GM12892 (cell line): Measurements from ENCODE around the gene PRCC.

ENCODE experiments used
- DNase-seq: peaks from one replicate; pipeline ENCODE4 v3.0.0; 2011; ENCODE audit not compliant: insufficient read length
- FAIRE-seq: peaks from 2 replicates; lab custom pipeline; 2011; peaks lifted over from hg19 to GRCh38; lab: Jason Lieb, UNC
- POLR2A ChIP-seq: IDR thresholded peaks from 2 replicates; pipeline ENCODE4 v1.6.1; 2011; ENCODE audit warnings: low read depth, low read length, control low read depth
- POLR2AphosphoS5 ChIP-seq: IDR thresholded peaks from 2 replicates; pipeline ENCODE4 v1.6.1; 2011; ENCODE audit warnings: low read depth, low read length, control low read depth
- TAF1 ChIP-seq: IDR thresholded peaks from 2 replicates; pipeline ENCODE4 v1.6.1; 2011; ENCODE audit warnings: low read depth, mild to moderate bottlenecking, control low read depth, low read length, borderline replicate concordance

The PRCC gene

DNA sequence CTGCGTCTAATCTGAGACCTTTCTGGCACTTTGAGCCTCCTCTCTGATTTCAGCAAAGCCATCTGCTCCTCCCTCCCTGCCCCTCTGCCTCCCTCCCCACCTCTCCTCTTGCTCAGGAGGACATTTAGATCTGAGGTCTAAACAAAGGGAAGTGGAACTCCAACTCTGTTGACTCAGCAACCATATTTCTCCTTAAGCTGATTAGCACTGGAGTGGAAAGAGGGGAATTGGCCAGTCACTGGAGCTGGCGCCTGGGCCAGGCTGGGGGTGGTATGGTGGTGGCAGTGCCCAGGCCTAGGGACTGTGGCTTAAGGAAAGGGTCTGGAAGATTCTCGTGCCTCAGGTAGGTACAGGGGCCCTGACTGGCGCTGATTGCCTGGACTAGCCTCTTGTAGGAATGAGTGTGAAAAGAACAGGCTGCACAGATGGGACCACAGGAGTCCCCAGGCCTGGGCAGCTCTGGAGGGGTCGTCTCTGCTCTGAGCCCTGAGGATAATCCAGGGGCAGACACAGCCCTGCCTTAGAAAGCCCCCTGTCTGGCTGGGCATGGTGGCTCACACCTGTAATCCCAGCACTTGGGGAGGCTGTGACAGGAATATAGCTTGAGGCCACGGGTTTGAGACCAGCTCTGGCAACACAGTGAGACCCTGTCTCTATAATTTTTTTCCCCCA lies 37.4 kb downstream of the PRCC start:
- DNase-seq (no peak), FAIRE-seq (no peak)
- TF ChIP-seq TAF1 (no peak), POLR2A (no peak), POLR2AphosphoS5 (no peak)

DNA sequence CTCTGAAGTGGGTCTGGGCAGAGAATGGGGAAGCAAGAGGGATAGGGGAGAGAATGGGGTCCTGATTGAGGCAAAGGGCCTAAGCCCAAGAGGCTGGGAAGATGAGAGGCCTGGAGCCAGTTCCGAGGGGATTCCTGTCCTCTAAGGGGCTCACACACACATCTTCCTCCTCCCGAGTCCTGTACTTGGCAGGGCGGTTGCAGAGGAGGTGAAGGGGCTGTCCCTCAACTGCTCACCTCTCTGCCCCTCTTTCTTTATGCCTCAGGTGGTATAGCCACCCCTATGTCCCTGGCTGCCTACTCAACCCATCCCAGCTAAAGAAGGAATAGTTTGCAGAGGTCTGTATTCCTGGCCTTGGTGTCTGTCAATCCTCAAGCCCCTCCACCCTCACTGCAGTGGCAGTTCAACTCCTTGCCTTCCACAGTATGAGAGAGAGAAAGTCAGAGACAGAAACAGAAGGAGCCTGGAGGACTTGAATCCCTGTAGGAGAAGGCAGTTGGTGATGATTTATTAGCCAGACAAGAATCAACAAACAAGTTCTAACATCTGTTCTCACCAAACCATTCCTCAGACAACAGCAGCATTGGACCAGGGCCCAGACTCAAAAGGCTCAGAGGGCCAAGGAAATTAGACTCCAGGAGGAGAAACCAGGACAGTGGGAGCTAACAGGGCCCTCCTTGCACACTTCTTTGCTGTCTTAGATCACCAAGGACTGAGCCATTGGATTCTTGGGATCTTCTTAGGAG lies 38.6 kb downstream of the PRCC start:
- no peak for DNase-seq
- no peak for FAIRE-seq
- TF ChIP-seq TAF1 (no peak), POLR2A (no peak), POLR2AphosphoS5 (no peak)

DNA sequence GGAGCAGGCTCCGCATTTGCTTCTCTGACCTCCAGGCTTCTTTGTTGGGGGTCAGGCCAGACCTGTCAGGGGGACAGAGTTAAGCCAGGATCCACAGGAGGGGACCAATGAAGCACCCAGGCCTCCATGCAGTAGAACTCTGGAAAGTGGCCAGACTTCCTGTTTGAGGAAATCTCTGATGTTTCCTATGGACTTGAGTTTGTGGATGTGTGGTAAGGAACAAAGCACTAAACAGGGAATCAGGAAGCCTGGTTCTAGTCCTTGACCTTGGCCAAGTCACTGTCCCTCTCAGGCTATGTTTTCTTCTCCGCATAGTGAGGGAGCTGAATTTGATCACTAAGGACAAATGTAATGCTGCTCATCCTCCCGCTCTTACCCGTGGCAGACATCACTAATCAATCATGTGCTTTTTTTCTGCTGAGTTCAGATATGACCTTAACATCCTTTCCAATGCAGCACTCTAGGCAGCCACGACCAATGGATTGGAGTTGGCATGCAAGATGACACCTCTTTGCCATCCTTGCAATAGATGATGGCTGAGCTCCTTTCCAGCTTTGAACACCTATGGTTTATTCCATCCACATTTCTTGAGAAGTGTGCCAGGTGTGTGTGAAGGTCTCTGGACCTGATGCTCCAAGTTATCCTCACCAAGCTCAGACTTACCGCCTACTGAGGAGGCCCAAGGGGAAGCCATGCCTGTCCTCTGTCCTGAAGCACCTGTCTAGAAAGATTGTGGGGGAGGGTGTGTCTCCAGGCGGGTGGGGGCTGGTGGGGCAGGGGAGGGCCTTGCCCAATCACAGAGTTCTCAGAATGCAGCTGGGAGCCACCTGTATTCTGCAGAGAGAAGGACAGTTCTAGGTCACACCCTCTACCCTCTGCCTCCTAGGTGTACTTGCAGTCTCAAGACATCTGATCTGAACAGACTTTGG lies 39.4 kb downstream of the PRCC start:
- FAIRE-seq (no peak), DNase-seq (no peak)
- TF ChIP-seq POLR2A: no peak; the same call in 1 of the 2 replicates
- no peak for TF ChIP-seq POLR2AphosphoS5
- no peak for TF ChIP-seq TAF1

DNA sequence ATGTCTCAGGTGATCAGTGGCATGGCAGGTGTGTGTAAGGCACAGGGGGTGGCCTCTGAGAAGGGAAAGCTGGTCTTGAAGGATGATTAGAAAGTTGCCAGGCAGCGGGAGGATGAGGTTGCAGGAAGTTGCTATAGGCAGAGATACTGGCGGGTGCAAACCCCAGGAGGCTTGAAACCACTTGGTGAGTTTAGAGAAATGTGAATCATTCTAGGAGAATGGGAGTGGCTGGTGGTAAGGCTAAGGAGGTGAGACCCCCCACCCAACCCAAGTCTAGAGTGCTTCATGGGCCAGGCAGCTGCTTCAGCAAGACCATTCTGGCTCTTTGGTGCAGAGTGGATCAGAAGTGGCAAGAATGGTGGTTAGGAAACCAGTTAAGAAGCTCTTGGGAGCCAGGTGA lies 40.3 kb downstream of the PRCC start:
- DNase-seq (no peak), FAIRE-seq (no peak)
- no peak for TF ChIP-seq POLR2AphosphoS5
- TF ChIP-seq TAF1: no peak
- TF ChIP-seq POLR2A: no peak

DNA sequence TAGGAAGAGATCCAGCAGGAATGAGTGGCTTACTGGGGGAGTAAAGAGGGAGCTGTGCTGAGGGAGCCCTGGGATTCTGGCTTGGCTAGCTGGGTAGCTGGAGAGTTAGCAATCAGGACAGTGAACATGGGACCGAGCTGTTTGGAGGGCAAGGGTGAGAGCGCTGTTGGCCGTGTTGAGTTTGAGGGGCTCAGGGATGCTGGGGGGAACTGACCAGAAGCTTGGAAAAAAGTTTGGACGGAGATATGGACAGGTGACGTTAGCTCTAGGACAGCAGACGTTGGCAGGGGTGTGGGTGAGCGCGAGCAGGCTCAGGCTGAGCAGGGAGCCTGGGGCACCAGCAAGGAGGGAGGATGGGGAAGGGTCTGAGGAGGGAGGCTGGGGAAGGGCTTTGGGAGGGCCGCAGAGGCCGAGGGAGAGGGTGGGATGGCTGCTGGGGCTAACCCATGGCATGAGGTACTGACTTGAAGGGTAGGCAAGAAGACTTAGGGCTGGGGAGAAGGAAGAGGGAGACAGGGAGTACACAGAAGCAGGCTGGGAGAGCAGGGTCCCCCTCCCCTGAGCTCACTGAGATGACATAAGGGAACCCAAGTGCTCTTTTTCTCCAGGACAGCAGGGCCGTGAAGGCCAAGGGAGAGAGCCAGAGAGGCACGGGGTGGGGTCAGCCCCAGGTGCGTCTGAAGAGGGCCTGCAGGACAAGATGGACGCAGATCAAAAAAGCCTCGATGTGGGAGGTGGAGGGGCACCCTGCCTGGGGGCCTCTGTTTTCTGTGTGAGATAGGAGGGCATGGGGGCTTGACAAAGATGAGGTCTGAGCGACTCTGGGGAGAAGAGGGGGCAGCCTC lies 41.1 kb downstream of the PRCC start:
- DNase-seq (no peak), FAIRE-seq (no peak)
- TF ChIP-seq POLR2AphosphoS5 (no peak), POLR2A (no peak), TAF1 (no peak)

DNA sequence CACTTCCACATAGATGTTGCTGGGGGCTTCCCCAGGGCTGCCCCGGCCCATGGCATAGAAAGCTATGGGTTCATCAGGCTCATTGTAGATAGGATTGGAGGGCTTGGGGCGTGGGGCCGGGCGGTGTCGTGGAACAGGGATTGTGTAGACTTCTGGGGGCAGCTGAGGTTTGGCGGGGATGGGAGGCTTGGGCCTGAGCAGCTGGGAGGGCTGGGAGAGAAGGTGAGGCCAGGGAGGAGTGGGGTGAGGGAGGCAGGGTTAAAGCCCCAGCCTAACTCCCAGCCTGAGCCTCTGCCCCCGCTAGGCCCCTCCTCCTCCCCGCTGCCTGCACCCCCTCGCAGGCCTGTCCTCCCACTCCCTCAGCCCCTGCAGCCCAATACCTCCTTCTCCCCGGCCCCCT lies 41.9 kb downstream of the PRCC start:
- TF ChIP-seq TAF1 (no peak), POLR2AphosphoS5 (no peak), POLR2A (no peak)
- no peak for FAIRE-seq
- no peak for DNase-seq

DNA sequence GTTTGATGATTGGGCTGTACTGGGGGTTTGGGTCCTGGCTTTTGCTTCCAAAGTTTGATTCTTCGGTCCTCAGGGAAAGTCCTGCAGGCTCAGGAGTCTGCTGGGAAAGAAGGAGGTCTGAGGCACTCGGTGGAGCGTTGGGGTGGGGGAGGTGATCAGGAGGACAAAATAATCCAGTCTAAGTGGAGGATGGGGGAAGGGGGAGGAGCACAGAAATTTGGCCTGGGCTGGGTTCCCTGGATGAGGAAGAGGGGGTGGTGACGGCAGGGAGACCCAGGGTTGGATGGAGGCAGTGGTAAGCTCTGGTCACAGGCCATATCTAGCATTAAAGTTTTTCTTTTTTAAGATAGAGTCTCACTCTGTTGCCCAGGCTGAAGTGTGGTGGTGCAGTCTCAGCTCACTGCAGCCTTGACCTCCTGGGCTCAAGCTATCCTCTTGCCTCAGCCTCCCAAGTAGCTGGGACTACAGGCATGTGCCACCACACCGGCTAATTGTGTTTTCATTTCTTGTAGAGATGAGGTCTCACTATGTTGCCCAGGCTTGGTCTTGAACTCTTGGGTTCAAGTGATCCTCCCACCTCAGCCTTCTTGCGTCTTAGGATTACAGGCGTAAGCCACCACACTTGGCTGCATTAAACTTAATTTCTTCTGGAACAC lies 42.5 kb downstream of the PRCC start:
- no peak for DNase-seq
- TF ChIP-seq TAF1 (no peak), POLR2AphosphoS5 (no peak), POLR2A (no peak)
- FAIRE-seq: no peak

DNA sequence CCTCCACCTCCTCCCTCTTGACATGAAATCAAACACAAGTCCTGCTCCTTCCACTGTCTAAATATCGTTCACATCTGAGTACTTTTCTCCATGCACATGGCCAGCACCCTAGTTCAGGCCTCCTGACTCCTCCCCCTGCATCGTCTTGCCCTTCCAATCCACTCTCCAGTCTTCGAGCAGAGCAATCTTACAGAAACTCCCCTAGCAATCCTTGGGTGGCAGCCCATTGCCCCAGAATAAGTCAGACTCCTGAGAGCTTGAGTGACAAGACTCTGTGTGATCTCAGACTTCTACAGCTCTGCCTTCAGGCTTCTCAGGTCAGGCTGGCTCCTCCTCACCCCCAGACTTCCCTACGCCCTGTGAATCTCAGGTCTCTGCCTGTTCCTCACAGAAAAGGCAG lies 43.8 kb downstream of the PRCC start:
- no peak for DNase-seq
- TF ChIP-seq POLR2A (no peak), POLR2AphosphoS5 (no peak), TAF1 (no peak)
- FAIRE-seq: no peak

DNA sequence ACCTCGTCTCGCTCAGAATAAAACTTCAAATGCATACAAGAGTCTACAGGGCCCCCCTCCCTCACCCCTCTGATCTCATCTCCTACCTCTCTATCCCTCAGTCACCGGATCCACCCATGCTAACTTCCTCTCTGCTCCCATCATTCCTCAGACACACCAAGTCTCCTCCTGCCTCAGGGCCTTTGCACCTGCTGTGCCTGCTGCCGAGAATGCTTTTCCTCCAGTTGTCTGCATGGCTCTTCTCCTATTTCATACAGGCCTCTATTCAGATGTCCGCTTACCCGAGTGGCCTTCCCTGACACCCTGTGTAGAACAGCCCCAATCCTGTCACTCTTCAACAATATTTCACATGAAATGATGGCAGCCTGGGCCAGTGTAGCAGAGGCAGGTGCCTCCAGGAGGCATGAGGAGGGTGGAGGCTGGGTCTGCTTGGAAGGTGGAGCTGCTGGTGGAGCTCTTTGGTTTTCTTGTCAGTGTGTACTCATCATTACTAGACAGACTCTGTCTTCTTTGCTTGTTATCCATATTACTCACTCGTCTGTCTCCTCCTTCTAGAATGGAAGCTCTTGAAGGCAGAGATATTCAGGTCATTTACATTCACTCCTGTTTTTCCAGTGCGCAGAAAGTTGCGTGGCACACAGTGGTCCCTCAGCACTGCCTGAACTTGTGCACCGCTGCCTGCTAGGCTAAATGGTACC lies 45.1 kb downstream of the PRCC start:
- TF ChIP-seq TAF1: no peak
- no peak for TF ChIP-seq POLR2AphosphoS5
- no peak for TF ChIP-seq POLR2A
- DNase-seq: no peak
- no peak for FAIRE-seq

DNA sequence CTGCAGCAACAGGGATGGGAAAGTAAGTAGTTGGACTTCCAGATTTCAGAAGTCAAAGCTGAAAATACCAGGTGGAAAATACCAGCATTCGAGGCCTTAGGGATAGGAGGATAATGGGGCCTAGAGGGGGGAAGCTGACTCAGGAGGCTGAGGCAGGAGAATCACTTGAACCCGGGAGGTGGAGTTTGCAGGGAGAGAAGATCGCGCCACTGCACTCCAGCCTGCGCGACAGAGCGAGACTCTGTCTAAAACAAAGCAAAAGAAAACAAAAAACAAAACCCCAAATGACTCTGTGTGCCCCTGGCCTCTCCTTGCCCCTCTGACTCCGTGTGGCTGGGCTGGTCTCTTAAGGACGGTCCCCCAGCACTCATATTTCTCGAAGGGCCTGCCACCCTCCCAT lies 46.0 kb downstream of the PRCC start:
- FAIRE-seq (no peak), DNase-seq (no peak)
- no peak for TF ChIP-seq POLR2A
- no peak for TF ChIP-seq POLR2AphosphoS5
- TF ChIP-seq TAF1: no peak
